HuH-7.5 (cell line): ENCODE data around the gene MLANA.
A peak's percentile ranks its signal among the peaks of the same experiment; 100 is the strongest.

Experiments
- DNase-seq: peaks from one replicate; pipeline ENCODE4 v3.0.0; 2011; ENCODE audit warnings: low spot score

Gene MLANA, protein sequence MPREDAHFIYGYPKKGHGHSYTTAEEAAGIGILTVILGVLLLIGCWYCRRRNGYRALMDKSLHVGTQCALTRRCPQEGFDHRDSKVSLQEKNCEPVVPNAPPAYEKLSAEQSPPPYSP

DNA sequence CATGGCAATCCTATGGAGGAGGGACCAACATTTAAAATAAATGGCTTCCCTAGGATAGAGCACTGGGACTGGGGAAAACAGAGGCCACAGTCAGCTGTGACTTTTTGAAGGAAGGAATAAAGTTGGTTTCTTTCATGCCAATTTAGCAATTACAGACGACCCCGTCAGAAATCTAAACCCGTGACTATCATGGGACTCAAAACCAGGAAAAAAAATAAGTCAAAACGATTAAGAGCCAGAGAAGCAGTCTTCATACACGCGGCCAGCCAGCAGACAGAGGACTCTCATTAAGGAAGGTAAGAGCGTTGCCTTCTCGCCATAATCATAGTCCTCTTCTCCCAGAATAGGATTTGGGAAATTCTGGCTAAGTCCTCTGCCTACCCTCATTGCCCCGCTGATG, at the start of gene MLANA:
MLANA (plus strand) TSS at position 249 of the 400 bp plus-strand sequence. CDS start 1,586 bp downstream, outside the sequence.
- no peak for DNase-seq

DNA sequence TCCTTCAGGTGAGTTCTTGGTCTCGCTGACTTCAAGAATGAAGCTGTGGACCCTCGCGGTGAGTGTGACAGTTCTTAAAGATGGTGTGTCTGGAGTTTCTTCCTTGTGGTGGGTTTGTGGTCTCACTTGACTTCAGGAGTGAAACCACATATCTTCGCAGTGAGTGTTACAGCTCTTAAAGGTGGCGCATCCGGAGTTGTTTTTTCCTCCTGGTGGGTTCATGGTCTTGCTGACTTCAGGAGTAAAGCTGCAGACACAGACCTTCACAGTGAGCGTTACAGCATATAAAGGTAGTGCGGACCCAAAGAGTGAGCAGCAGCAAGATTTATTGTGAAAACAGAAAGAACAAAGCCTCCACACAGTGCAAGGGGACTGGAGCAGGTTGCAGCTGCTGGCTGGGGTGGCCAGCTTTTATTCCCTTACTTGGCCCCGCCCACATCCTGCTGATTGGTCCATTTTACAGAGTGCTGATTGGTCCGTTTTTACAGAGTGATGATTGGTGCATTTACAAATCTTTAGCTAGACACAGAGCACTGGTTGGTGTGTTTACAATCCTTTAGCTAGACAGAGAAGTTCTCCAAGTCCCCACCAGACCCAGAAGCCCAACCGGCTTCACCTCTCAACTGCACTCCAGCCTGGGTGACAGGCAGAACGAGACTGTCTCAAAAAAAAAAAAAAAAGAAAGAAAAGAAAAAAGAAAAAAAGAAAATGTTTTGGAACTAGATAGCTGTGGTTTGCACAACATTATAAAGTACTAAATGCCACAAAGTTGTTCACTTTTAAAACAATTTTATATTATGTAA, 48.7 kb upstream of the MLANA start:
- no peak for DNase-seq

DNA sequence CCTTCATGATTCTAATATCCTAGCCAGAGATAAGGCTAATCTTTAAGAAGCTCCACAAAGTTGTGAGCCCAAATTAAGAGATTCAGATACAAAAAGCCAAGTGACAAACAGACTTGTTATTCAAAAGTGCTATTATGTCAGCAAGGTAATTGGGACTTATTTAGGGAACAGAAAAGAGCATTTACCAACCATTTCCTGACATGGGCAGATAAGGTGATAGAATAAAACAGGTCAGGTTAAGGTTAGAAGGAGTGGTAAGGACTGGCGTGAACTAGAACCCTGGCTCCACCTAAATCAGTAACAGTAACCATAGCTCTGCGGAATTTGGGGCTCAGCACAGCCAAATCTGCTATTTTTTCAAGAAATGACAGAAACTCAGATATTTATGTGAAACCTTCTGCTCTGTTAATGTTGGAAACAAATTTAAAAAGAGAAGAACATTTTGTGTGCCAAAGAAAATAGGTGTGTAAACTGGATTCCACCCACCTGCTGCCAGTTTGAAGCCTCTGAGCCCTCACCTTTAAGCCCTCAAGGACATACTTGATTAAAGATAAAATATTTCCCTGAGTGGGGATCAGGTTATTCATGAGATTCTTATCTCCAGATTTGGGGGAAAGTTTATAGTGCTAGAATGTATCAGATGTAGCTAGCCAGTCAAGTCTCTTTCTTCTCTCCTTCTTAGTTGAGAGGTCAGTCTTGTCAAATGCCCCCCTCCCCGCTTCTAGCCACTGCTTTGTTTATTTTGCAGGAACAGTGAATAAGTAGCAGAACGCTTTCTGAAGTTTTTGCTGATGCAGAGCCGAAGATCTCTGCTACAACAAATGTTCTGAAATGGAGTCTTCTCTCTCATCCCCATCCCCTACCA, 47.5 kb upstream of the MLANA start:
- no peak for DNase-seq

DNA sequence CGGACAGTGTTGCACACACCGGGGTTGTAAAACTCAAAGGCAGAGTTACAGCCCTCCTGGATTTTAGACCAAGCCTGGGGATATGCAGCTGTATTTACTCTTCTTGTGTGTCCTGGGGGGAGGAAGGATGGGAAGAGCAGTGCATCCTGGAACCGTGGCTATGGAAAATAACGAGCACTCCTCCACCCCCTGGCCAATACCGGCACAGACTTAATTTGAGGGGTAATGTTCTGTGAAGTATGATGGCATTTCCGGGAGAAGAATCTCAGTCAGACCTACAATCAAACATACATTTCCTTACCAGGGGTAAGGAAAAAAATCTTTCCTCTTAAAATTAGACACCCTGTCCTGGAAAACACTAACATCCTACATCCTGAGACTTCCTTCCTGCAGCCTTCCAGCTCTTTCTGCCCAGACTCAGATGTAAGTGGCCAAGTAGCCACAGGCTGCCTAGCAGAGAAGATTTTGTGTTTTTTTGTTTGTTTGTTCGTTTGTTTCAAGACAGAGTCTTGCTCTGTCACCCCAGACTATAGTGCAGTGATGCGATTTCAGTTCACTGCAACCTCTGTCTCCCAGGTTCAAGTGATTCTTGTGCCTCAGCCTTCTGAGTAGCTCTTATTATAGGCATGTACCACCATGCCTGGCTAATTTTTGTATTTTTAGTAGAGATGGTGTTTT, 46.8 kb upstream of the MLANA start:
- DNase-seq, result peak; percentile 23

DNA sequence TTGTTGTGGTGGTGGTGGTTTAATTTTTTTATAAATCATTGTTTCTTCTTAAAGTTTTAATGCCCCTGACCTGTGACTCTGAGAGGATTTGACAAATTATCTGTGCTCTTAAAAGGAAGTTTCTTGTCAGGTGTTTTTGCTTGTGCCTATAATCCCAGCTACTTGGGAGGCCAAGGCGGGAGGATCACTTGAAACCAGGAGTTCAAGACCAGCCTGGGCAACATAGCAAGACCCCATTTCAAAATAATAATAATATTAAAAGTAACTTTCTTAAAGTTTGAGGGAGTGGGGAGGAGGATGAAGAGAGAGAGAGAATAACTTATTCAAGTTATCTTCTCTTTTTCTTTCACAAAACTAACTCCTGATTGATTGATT, 45.5 kb upstream of the MLANA start:
- no peak for DNase-seq

DNA sequence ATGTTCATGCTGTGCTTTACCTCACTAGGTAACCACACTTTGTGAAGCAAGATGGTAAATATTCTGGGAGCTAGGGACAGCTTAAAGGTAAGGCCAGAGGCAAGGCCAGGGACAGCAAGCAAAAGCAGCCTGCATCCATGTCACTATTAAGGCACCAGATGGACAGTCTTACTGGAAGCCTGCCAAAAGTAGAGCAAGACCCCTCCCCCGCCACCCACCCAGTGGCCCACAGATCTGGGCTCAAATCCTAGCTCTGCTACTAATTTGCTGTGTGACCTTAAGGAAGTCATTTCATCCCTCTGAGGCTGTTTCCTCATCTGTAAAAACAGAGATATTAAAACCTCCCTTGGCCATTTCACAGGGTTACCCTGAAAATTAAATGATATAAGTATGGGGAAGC, 44.6 kb upstream of the MLANA start:
- no peak for DNase-seq

DNA sequence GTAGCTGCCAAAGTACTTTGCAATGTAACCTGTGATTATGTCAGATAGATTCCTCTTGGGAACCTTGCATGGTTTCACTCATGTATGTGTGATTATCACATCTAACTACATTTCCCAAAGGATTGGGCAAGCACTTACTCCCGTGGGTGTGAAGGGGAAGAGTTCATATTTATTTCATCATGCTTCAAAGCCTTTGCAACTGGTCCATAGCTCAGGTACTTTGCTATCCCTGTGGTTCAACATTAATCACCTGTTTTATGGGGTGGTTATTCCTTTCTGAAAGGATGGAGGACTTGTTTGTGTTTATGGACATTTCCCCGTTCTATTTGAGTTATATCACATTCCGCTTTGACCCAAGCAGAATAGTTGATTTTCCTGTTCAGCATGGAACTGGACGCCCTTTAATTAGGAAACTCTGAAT, 44.2 kb upstream of the MLANA start:
- no peak for DNase-seq

DNA sequence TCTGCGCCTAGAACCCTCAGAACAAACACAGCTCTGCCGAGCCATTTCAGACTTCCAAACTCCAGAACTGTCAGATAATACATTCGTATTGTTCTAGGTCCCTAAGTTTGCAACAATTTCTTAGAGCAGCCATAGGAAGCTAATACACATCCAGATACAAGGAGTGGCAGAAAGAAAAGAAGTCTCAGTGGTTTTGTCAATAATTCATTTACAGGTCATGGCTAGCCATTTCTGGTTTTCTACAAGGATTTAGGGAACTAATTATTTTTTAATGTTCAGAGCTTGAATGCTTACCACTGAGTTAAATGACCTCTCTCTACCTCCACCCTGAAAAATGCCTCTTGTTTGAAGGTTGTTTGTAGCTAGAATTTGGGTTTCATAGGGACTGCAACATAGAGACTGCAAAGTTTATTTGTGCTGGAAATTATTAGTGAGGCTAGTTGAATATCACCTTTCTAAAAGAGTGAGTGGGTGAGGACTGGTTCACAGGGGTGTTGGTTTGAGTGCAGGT, 42.3 kb upstream of the MLANA start:
- DNase-seq, result no peak

DNA sequence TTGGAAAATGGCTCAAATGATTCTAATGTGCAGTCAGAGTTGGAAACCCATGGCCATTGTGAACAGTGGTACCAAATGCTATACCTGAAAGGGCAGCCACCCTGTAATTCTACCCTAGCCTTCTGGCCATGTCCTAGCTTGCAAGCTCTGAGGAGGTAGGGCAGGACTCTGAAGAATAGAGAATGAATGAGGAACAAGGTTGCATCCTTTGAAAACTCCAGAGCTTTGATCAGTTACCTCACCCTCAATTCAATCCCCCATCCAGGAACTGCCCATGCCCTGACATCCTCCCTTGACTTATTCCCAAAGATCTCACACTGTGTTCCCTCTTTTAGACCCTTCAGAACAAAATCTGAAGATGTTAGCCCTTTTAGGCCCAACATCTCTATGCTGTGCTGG, 40.0 kb upstream of the MLANA start:
- DNase-seq, result no peak

DNA sequence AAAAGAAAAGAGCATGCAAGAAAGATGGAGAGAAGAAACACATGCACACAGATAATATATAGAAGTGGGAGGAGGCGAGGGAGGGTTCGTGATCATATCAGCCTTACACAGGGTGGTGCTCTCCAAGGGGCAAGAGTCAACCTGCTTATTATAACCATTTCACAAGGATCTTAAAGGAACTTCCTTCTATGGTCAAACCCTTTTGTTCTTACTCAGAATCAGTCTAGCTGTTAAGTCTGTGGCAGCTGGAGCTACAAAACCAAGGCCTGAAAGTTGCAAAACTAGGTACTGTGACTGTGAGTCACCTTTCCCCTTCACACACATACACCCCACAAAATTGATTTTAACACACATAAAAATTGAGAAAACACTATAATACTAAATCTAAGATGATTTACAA, 39.2 kb upstream of the MLANA start:
- DNase-seq, result no peak

DNA sequence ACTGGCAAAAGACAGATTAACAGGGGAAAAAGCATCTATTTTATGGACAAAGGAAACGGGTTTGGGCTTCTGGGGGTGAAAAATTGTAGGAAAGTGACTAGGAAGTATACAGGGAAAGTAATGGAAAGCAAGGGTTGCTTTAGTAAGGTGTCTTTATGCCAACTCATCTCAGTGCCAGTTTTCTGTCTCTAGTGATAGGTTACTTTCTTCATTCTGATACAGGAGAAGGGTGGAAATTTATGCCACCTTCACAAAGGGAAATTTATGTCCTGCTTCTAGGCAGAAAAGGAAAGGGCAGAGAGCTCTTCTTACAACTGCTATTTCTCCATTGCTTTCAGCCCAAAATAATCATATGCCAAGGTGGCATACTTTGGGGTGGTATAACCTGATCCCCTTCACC, 37.7 kb upstream of the MLANA start:
- DNase-seq, result no peak

DNA sequence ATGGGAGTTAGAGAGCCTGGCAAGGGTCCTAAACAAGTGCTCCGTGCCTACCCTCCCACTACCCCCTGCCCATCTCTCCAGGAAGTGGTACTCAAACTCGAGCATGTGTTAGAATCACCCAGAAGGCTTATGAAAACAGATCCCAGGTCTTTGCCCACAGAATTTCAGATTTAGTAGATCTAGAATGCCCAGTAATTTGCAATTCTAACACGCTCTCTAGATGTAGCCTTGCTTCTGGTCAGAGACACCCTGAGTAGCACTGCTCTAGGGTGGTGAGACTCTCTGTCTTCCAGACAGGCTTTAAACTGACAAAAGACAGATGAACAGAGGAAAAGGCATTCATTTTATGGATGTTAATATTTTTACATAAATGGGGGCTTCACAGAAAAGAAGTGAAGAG, 37.1 kb upstream of the MLANA start:
- DNase-seq, result no peak

DNA sequence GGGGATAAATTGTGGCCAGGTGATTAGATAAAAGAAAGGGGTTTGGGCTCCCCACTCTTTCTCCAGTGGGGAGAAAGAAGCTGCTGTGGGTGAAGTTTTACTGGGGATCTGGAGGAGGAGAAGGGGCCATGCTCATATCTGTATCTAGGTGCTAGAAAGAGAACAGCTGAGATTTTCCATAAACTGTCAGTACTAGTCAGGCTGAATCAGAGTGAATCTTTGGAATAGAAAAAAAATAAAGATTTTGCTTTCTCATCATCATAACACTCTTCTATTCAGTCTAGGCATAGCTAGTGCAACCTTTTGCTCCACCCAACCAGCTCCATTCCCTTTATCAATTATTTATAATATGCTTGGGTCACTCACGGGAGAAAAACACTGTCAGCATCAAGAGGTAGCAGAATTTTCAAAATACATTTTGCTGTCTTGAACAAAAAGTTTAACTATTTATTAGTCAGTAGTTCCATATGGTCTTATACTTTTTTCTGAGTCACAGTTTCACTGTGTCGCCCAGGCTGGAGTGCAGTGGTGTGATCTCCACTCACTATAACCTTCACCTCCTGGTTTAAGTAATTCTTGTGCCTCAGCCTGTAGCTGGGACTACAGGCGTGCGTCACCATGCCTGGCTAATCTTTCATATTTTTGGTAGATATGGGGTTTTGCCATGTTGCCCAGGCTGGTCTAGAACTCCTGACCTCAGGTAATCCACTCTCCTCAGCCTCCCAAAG, 36.5 kb upstream of the MLANA start:
- DNase-seq, result no peak

DNA sequence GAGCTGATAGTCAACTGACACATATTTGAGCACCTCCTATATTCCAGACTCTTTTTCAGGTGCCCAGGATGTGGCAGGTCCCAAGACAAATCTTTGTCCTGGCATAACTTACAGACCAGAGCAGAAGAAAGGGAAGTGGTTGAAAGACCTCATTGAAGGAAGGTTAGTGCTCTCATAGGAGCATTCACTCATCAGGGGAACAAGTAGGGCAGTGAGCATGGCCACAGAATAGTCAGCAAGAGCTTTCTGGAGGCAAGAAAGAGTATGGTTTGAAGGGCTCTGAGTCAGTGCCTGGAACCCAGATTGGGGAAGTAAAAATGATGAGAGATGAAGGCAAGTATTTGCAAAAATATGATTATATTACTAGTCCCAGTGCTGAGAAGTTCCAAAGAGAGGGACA, 32.8 kb upstream of the MLANA start:
- no peak for DNase-seq

DNA sequence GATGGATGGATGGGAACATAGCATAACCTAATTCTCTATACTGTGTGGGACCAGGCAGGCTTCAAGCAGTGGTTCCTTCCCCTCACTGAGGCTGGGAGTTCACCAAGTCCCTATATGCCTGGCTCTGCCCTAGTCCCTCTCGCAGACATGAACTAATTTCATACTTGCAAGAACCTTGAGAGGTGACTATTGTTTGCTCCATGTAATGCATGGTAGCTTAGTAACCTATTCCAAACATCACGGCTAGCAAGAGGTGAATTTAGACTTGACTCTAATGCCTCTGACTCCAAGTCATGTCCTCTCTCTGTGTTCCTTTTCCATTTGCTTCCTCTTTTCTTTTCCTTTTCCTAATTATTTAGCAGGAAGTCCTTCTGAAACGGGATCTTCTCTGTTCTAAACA, 31.9 kb upstream of the MLANA start:
- DNase-seq, result no peak

DNA sequence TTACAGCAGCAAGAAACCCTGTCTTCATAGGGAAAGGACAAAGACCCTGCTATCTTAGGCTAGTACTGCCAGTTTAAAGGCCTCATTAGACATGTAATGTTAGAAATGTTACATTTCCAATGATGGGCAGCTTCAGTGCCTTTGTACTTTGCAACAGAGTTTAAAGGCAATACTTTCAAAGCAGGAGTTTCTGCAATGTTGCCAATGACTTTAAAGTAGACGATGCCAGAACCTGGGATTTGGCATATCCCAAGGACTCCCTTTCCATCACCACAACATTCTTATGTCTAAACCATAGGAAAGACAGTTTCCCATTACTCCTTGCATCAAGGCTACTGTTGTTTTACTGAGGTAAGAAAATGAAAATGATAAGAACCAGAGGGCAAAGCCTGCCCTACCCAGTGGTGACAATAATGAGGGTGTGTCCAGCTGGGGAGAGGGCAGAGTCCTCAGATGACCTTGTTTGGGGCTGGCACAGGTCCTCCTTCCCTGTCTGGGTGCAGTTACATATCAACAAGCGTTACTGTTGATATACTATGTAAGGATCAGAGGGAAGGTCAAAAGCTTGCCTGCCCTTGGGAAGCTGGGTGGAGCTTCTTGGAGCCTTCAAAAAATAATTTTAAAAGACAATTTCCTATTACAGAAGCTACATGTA, 27.5 kb upstream of the MLANA start:
- no peak for DNase-seq

DNA sequence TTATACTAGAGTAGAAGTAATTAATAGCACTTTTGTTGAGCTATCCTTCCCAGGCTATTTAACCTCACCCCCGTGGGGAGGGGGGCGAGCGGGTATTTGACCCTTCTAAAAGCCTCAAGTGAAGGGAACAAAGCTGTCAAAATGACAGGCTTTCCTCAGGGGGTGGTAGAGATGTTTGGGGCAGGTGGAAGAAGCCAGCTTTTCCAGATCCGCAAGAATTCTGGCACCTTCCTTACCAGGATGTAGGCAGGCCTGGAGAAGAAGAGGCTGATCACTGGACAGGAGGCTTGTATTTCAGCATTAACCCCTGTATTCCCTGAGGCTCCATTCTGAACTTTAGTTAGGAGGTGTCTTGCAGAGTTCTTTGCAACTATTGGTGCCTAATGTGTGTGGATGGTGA, 26.2 kb upstream of the MLANA start:
- DNase-seq, result no peak

DNA sequence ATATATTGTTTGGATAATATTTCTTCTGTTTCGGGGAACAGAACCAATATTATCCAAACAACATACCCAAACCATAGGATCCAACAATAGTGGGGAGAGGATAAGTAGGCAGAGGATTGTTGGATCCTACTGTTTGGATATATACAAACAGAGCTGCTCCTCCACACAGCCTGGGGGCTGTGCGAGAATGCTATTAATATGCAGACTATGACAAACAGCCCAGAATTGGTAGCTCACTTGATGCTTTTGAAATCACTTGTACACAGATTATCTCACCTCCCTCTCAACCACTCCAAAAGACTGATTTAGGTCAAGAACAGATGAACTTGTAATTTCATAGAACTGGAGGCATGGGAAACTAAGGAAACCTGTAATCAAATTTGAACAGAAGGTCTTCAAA, 24.4 kb upstream of the MLANA start:
- DNase-seq, result no peak

DNA sequence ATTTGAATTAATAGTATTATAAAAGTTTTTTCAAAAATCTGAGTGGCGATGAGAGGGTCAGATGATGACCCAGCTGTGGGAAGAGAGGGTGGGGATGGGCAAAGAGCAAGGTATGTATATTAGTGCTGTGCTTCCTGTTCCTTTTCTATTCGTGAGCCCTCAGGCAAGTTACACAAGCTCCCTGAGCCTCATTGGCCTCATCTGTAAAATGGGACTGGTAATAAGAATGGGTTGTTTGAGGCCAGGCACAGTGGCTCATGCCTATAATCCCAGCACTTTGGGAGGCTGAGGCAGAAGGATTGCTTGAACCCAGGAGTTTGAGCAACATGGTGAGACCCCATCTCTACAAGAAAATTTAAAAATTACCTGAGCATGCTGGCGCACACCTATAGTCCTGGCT, 24.0 kb upstream of the MLANA start:
- DNase-seq, result no peak

DNA sequence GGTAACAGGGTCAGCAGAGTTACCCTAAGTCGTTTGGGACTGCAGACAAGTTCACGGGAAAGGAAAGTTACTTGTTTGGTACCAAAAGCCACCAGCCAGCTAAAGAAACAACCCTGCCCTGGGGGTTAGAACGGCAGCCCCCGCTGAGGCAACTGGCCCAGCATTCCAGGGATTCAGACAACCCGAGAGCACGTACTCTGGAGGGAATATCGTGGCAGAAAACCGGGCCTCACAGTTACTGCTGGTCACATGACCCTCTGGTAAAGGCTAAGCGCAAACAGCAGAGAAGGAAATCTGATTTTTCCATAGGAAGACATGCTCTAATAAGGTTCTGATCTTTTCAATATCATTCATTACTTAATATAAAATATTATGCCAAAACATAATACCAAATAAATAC, 22.5 kb upstream of the MLANA start:
- DNase-seq, result no peak
